Thyroid gland (tissue), 4 donors: ENCODE results near the gene CCNK.

Experiments
- CTCF ChIP-seq, 6 experiments: fragments of 200-600 bp in 3 of 6; fragments of 450-650 bp in 3 of 6; sonication (generic) in 3 of 6; IDR thresholded peaks; one replicate each; pipeline ENCODE4 v1.5.1; 2016 to 2019; ENCODE audit warnings: antibody characterized with exemption in 6 of 6, mild to moderate bottlenecking in 2 of 6, inconsistent platforms in 1 of 6, moderate library complexity in 1 of 6
- POLR2A ChIP-seq, 2 donors: fragments of 450-650 bp; IDR thresholded peaks; one replicate each; pipeline ENCODE4 v1.6.1; 2017; ENCODE audit warnings: antibody characterized with exemption in 2 of 2, mild to moderate bottlenecking in 2 of 2, moderate library complexity in 1 of 2

GRCh38 chr14:99522457-99522891 lies 41.3 kb downstream of the CCNK start:
- TF ChIP-seq CTCF (IDR thresholded peaks at IDR 0.05) (no peak), POLR2A (IDR thresholded peaks at IDR 0.05) (no peak)
